ENCODE data around the gene KLC1. TPM values are rescaled to one million over a fixed set of nuclear protein-coding genes. Genes with fewer than 3 reads are reported as not detected.
"Not testable (repeated sequence)": the region's sequence is repeated elsewhere in the genome, so short reads cannot be mapped to it uniquely, and the experiment has no call there.

The KLC1 gene
- total RNA-seq, 1 donor from 2014 or later, result 368 TPM

- no peak for DNase-seq (ENCODE audit: extremely low read depth, low read depth, low spot score)
Observed at GRCh38 chr14:103624860-103625259, 4.2 kb upstream of the KLC1 start.

DNA sequence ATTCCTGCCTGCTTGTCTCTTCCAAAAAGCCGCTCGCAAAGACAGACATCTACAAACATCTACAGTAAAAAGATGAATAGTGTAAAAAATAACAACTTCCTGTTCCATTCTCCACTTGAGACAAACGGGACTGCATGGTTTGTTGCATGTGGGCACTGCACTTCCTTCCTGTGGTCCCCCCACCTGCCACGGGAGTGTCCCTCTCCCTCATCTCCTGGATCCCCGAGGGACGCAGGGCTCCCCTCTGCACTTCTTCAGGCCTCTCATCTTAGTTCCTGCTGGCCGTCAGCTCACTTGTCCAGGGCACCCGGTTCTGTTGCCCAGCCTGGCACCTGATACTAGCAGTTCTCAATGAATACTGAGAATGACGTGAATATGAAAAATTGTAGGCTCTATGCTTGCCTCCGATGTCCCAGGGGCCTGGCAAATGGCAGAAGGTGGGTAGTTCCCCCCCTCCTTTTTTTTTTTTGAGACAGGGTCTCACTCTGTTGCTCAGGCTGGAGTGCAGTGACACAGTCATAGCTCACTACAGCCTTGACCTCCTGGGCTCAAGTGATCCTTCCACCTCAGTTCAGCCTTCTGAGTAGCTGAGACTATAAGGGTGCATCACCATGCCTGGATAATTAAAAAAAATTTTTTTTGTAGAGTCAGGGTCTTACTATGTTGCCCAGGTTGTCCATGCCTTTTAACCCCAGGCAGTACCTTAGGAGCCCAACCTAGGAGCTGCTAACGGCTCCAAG lies 3.5 kb upstream of the KLC1 start:
- DNase-seq (ENCODE audit: extremely low read depth, low read depth, low spot score), result no peak

- DNase-seq (ENCODE audit: extremely low read depth, low read depth, low spot score), result no peak
Observed at GRCh38 chr14:103626146-103626850, 2.7 kb upstream of the KLC1 start.

DNA sequence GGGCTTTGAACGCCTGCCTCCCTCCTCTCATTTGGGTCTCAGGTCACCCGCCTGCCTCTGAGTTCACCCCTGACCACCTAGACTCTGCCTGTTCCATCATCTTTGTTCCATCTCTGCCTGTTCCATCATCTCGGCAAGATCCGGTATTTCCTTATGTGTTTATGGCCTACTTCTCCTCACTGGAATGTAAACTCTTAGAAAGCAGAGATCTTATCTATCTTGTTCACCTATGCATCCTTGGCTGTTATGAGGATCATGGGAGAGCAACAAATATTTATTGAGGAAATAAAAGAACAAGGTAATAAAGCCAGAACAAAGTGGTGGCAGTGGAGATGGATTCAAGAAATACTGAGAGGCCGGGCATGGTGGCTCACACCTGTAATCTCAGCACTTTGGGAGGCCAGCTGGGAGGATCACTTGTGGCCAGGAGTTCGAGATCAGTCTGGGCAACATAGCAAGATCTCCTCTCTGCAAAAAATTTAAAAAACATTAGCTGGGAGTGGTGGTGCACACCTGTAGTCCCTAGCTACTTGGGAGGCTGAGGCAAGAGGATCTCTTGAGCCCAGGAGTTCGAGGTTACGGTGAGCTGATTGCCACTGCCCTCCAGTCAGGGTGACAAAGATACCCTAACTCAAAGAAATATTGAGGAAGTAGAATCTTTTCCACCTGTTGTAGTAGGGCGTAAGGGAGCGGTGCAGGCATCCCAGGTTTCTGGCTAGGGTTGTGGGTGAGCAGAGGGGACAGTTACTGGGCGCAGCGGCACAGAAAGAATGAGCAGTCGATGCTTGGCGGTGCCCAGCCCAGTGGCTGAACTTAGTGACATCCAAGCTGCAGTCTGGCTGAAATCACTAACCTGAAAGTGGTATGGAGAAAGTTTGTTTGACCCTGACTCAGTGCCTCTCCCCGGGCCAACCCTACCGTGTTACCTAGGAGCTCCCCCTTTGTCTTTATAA lies 1.7 kb upstream of the KLC1 start:
- no peak for DNase-seq (ENCODE audit: extremely low read depth, low read depth, low spot score)

- DNase-seq (ENCODE audit: extremely low read depth, low read depth, low spot score), result no peak
Observed at GRCh38 chr14:103628221-103628683, 759 bp upstream of the KLC1 start.

GRCh38 chr14:103629503-103630121 lies 601 bp downstream of the KLC1 start:
- no peak for DNase-seq (ENCODE audit: extremely low read depth, low read depth, low spot score)

- DNase-seq (ENCODE audit: extremely low read depth, low read depth, low spot score), result no peak
Observed at GRCh38 chr14:103630364-103631108, 1.5 kb downstream of the KLC1 start.

GRCh38 chr14:103633391-103633790 lies 4.4 kb downstream of the KLC1 start:
- no peak for DNase-seq (ENCODE audit: extremely low read depth, low read depth, low spot score)

DNA sequence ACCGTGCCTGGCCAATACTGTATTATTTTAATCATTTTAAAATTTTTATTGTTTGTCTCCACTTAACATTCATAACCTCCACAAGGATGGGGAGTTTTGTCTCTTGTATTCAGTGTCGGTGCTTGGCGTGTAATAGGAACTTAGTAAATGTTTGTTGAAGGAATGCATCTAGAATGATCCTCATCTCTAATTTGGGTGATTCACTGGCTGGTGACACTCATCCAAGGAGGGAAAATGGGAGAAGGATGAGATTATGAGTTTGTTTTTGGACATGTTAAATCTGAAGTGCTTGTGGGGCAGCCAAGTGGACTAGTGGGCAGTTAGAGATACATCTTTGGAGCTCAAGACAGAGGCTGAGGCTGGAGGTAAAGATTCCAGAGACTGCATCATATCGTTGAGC lies 5.1 kb downstream of the KLC1 start:
- no peak for DNase-seq (ENCODE audit: extremely low read depth, low read depth, low spot score)

DNA sequence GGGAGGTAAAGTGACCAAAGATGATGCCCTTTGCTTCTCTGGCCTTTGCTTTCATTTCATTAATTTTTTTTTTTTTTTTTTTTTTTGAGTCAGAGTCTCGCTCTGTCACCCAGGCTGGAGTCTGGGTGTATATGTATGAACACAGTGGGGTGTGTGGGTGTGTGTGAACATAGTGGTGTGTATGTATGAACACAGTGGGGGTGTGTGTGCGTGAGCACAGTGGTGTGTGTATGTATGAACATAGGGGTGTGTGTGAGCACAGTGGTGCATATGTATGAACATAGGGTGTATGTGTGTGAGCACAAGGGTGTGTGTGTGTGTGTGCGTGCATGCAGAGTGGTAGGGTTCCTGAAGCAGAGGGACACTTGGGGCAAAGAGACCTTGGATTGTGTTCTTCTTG lies 9.6 kb downstream of the KLC1 start:
- no peak for DNase-seq (ENCODE audit: extremely low read depth, low read depth, low spot score)

- DNase-seq (ENCODE audit: extremely low read depth, low read depth, low spot score), result no peak
Observed at GRCh38 chr14:103641161-103641560, 12.2 kb downstream of the KLC1 start.

DNA sequence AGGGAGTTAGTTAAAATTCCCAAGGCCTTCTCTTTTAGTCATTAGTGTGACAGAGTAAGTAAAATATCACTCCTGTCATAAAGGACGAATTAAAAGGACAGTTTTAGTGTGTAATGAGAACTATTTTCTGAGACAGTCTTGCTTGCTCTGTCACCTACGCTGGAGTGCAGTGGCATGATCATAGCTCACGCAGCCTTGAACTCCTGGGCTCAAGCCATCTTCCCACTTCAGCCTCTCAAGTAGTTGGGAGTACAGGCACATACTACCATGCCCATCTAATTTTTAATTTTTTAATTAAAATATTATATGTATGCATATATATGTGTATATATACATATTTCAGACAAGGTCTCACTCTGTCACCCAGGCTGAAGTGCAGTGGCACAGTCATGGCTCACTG lies 17.2 kb downstream of the KLC1 start:
- DNase-seq (ENCODE audit: extremely low read depth, low read depth, low spot score), result no peak

- DNase-seq (ENCODE audit: extremely low read depth, low read depth, low spot score), result no peak
Observed at GRCh38 chr14:103649001-103649400, 20.0 kb downstream of the KLC1 start.

DNA sequence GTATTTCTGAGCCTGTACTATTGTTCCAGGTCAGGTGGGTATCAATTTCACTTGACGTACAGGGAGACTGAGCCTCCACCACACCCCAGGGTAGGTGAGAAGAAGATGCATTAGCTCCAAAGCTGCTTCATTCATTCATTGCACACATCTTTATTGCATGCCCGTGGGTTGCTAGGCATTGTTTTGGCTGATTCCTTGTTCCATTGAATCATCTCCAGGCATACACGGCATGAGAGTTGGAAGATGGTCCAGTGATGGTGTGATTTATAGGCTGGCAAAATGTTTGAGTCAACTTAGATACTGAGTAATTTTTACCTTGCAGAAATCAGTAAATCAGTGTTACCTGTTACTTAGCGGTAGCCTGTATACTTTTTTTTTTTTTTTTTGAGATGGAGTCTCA lies 21.2 kb downstream of the KLC1 start:
- DNase-seq (ENCODE audit: extremely low read depth, low read depth, low spot score), result no peak

DNA sequence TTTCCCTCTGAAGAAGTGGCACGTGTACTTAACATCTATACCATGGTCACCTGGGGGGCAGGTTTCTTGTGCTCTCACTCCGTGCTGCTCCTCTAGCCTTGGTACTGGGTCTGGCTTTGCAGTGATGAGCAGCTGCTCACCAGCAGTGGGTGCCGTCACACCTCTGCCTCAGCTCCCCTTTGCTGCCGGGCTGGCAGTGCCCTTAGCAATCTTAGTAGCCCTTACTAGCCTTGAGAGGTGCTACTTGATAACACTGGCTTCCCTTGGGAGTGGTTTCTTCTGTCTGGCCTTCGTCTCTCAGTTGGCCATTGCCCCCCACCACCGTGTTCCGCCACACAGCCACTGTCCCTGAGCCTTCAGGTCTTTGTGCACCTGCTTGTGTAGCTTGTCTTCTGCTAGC lies 22.6 kb downstream of the KLC1 start:
- no peak for DNase-seq (ENCODE audit: extremely low read depth, low read depth, low spot score)

GRCh38 chr14:103652806-103653205 lies 23.8 kb downstream of the KLC1 start:
- no peak for DNase-seq (ENCODE audit: extremely low read depth, low read depth, low spot score)

- DNase-seq (ENCODE audit: extremely low read depth, low read depth, low spot score), result not testable (repeated sequence)
Observed at GRCh38 chr14:103653336-103653735, 24.3 kb downstream of the KLC1 start.

GRCh38 chr14:103653805-103654204 lies 24.8 kb downstream of the KLC1 start:
- no peak for DNase-seq (ENCODE audit: extremely low read depth, low read depth, low spot score)

GRCh38 chr14:103654619-103655018 lies 25.6 kb downstream of the KLC1 start:
- DNase-seq (ENCODE audit: extremely low read depth, low read depth, low spot score), result no peak

Data from glomerular endothelial cell (primary cell).